GM21529 (cell line): ENCODE results near the gene ABCB7.
"Not testable (repeated sequence)": the region's sequence is repeated elsewhere in the genome, so short reads cannot be mapped to it uniquely, and the experiment has no call there.

Source experiments
- ATAC-seq: cut with Tn5 transposase; IDR thresholded peaks from one replicate; pipeline ENCODE4 v1.9.1; 2021; ENCODE audit not compliant: unreplicated experiment

ABCB7 gene

DNA sequence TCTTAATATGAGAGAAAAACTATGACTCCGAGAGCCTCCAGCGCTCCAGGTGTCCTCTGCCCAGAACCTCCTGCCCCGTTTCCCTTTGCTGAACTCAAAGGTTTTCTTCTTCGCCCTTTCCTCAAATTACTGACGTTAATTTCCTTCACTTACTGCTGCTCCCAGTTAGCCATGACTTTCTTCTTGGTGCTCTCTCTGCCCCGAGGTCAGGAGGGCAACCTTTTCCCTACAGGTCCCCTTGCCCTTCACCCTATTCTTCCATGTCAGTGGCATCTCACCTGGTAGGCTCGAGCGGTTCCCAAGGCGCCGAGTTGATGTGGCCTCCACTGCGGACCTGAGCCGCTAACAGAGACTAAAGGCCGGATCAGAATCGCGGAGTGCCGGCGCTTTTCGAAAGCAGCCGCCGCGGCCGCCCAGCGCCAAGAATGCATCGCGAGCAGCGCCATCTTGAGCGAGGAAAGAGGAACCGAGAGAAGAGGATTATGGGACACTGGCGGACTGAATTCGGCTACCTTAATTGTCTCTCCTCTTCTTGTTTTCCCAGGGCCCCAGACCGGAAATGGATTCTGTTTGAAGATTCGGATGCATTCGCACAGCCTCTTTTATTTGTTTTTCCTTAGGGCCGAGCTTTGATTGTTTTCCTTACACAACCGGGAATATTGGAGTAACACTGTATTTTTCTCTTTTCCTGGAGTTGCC, at the start of gene ABCB7:
Gene ABCB7, minus strand, starts transcription at position 457 of the 699 bp plus-strand sequence. Its CDS starts 11 bp downstream, at position 446.
- peak; percentile 91 for ATAC-seq

DNA sequence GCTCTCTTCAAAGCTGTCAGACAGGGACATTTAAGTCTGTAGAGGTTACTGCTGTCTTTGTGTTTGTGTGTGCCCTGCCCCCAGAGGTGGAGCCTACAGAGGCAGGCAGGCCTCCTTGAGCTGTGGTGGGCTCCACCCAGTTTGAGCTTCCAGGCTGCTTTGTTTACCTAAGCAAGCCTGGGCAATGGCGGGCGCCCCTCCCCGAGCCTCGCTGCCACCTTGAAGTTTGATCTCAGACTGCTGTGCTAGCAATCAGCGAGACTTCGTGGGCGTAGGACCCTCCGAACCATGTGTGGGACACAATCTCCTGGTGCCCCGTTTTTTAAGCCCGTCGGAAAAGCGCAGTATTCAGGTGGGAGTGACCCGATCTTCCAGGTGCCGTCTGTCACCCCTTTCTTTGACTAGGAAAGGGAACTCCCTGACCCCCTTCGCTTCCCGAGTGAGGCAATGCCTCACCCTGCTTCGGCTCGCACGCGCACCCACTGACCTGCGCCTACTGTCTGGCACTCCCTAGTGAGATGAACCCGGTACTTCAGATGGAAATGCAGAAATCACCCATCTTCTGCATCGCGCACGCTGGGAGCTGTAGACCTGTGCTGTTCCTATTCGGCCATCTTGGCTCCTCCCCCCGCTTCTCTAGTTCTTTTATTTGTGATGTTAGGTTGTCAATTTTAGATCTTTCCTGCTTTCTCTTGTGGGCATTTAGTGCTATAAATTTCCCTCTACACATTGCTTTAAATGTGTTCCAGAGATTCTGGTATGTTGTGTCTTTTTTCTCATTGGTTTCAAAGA, 32.5 kb upstream of the ABCB7 start:
- not testable (repeated sequence) for ATAC-seq

- no peak for ATAC-seq
Observed at GRCh38 chrX:75181721-75182120, 25.6 kb upstream of the ABCB7 start.

GRCh38 chrX:75179536-75180293, 23.6 kb upstream of the ABCB7 start:
- ATAC-seq: not testable (repeated sequence)

DNA sequence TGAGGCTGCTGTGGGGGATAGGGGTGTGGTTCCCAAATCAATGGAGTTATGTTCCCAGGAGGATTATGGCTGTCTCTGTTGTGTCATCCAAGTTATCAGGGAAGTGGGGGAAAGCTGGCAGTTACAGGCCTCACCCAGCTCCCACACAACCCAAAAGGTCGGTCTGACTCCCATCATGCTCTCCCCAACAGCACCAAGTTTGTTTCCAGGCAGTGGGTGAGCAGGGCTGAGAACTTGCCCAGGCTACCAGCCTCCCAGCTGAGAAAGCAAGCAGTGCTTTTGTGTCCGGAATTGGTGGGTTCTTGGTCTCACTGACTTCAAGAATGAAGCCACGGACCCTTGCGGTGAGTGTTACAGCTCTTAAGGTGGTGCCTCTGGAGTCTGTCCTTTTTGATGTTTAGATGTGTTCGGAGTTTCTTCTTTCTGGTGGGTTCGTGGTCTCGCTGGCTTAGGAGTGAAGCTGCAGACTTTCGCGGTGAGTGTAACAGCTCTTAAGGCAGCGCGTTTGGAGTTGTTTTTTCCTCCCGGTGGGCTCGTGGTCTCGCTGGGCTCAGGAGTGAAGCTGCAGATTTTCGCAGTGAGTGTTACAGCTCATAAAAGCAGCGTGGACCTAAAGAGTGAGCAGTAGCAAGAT, 16.3 kb upstream of the ABCB7 start:
- not testable (repeated sequence) for ATAC-seq

- ATAC-seq: no peak
Observed at GRCh38 chrX:75158054-75158453, 2.0 kb upstream of the ABCB7 start.

DNA sequence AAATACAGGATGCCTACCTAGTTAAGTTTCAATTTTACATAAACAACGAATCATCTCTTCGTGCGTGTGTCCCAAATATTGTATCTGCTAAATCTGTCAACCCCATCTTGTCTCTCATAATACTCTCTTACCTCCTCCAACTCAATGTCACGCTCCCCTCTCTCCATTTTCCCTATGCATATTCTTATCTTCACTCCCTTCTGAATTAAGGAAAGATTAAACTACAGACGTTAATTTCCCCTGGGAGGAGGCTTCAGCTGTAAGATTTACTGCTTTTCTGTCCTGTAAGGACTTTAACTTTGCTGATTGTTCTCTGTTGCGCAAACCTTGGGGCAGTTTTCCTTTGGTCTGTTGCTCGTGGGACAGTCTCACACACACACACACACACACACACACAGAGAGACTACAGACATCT, 455 bp upstream of the ABCB7 start:
- no peak for ATAC-seq

DNA sequence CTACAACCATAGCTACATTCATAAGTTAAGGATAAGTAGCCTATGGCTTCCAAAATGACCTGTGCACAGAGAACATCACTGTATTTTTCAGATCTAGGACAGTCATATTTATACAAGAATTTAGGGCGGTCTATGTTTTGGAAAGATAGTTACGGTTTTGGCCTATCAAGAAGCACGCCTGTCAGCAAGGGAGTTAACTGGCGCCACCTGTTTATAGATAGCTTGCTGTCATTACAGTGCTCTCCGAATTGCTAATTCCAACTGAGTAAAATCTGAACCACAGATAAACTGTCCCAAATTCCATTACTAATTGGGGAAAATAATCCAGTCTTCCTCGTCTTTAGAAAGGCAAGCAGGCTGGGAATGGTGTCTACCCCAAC, 646 bp downstream of the ABCB7 start:
- peak; percentile 47 for ATAC-seq

DNA sequence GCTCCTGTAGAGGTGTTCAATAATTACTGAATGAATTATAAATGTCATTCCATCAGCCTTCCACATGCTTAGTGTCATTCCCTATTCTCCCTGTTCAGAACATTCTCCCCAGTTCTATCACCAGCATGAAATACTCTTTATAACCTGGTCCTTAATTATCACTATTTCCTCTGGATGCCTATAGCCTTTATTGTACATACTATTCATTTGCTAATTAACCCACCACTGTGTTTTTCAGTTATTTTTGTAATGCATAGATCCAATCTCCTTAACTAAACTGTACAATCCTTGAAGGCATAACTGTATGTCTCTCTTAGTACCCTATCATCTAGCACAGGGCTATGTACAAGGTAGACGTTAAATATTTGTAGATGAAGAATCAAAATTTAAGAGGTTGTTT, 1.2 kb downstream of the ABCB7 start:
- ATAC-seq: no peak

- ATAC-seq: no peak
Observed at GRCh38 chrX:75151827-75152592, 4.1 kb downstream of the ABCB7 start.

DNA sequence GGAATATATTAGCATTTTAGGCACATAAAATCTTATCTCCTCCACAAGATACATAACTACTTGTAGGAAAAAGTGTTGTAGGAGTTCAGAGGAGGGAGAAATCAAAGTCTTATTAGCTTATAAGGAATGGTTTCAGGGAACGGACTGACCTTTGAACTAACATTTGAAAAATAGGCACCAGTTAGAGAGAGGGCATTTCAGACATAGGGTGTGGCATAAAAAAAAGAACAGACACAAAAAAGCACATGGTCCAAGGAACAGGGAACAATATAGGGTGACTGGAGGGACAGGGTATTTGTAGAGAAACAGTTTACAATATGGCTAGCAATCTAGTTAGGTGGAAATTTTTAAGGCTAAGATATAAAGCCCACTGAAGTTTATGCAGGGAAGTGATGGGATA, 6.4 kb downstream of the ABCB7 start:
- no peak for ATAC-seq

GRCh38 chrX:75132672-75133071, 23.4 kb downstream of the ABCB7 start:
- ATAC-seq: no peak

GRCh38 chrX:75131973-75132627, 24.0 kb downstream of the ABCB7 start:
- no peak for ATAC-seq

- not testable (repeated sequence) for ATAC-seq
Observed at GRCh38 chrX:75129069-75129468, 27.0 kb downstream of the ABCB7 start.

DNA sequence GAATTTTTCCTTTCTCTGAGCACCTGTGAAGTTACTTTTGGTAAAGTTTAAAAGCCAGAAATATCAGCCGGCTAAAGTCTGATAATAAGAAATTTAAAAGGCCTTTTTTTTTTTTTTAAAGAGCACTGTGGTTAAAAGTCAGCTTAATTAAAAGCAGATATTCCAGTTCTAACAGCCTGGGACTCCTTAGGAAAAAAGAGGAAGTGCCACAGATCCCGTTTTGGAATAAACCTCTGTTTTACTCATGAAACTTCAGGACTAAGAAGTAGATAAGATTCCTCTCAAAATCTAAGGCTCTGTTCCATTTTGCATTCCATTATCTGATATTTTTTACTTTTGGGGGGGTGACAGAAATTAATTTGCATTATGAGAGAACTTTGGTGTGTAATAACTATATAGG, 37.8 kb downstream of the ABCB7 start:
- ATAC-seq: no peak

GRCh38 chrX:75115707-75116413, 40.2 kb downstream of the ABCB7 start:
- ATAC-seq: no peak

DNA sequence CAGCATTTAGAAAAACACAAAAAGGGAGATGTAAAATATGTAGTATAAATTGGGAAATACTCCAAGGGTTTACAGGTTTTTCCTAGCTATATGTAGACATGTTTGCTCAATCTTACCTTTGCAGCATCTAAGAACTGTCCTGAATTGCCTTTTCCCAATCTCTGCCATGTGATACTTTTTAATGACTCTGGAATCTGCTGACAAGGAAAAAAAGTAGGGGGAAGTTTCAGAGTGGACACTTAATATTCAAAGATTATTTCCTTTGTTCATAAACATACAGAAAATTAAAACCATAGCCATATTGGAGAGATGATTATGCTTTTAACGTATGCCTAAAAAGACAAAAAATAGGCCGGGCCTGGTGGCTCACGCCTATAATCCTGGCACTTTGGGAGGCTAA, 41.4 kb downstream of the ABCB7 start:
- ATAC-seq: no peak

DNA sequence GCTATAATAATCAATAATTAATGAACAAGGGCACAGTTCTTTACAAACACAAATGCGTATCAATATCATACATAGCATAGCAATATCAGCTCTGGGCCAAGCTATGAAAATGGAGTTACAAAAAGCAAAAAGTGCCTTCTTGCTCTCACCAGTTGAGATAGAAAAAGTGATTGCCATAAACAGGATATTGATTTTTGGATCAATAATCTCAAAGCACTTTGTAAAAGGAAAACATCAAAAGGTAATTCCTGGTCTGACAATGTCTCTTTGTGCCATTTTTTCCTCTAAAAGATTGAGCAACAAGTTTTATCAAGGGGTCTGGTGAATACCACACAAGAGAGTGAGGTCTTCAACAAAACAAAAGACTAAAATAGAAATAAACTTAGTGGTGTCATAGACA, 42.4 kb downstream of the ABCB7 start:
- no peak for ATAC-seq

DNA sequence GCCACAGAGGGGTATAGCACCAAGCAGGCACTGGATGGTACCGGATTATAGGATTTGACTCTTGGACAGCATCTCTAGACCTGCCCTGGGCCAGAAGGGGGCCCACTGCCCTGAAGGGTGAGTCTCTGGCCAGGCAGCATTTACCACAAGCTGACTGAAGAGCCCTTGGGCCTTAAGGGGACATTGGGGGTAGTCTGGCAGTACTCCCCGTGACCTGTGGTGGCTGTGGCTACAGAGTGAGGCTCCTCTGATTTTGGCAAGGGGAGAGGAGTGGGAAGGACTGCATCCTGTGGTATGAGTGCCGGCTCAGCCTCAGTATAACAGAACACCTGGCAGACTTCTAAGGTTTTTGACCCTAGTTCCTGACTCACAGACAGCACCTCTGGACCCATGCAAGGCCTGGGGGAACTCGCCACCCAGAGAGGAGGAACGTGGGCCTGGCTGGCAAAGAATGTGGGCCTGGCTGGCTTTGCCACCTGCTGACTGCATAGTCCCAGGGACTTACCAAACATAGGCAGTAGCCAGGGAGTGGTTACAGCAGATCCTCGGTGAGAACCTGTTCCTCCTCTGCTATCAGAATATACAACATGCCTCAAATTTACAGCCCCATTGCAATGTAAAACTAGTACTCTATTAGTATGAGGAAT, 48.1 kb downstream of the ABCB7 start:
- no peak for ATAC-seq
